Stromal cell of bone marrow (primary cell): ENCODE measurements around the gene NSUN2.

ENCODE experiments used
- DNase-seq: peaks from one replicate; pipeline ENCODE4 v3.0.0-alpha.2; 2012; ENCODE audit warnings: low read depth

The NSUN2 gene

DNA sequence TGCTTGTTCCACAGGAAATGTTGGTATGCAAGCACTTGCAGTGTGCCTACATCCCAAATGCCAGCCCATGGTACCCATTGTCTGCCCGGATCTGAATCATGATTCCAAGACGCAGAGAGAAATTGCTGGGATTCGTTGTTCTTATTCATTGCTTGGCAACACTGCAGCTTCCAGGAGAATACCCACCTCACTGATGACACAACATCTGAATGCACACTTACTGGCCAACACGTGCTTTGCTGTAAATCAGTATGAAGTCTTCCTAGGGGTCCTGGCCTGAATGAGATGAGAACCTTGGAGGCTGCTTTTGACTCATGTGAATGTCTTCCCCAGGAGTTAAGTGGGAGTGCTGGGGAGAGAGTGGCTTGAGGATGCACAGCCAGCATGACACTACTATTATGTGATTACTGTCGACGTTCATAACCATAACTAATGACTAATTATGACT, 12.0 kb upstream of the NSUN2 start:
- DNase-seq: no peak

GRCh38 chr5:6642655-6643054, 9.8 kb upstream of the NSUN2 start:
- no peak for DNase-seq

DNA sequence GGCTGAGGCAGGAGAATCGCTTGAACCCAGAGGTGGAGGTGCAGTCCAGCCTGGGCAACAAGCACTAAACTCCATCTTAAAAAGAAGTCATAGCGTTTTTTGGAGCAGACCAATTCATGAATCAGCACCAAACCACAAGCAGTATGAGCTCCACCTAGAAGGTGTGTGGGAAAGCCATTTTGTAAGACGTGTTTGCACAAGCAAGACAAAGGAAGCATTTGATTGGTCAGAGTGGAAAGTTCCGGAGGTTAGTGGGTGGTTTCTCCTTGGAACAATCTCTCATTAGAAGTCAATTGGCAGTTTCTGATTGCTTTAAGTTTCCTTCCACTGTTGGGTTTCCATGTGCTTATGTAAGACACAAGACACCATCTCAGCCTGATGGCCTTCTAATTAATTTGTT, 5.4 kb upstream of the NSUN2 start:
- no peak for DNase-seq

GRCh38 chr5:6637590-6637989, 4.7 kb upstream of the NSUN2 start:
- DNase-seq: no peak

DNA sequence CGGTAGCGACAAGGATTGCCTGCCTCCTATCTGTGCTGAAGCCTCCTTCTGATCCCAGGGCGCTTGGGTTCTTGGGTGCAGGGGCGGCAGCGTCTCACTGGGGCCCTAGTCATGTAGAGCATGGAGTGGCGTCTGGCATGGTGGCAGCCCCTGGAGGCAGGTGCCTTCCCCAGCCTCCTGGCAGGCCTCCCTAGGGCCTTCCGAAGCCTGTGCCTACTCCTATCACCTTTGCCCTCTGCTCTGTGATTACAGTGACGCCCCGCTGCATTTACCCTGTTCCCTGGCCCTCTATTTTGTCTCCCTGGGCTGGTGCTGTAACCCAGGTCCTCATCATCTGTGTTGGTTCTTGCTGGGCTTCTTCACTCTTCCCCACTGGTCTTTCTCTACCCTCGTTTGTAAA, 4.2 kb upstream of the NSUN2 start:
- DNase-seq: no peak

DNA sequence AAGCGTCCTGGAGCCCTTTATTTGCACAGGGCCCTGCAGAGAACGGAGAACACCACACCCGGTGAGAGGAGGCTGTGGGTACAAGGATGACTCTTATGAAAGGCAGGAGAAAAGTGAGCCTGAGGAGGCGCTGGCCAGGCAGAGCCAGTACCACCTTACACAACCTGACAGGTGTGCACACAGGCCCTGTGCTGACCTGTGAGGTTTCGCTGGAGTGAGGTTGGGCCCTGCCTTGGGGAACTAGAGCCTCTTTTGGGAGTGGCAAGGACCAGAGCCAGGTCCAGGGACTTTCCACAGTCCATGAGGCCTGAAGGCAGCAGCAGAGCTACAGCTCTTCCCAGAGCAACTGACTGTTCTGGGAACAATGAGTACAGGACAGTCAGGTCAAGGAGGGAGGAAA, 3.4 kb upstream of the NSUN2 start:
- no peak for DNase-seq

DNA sequence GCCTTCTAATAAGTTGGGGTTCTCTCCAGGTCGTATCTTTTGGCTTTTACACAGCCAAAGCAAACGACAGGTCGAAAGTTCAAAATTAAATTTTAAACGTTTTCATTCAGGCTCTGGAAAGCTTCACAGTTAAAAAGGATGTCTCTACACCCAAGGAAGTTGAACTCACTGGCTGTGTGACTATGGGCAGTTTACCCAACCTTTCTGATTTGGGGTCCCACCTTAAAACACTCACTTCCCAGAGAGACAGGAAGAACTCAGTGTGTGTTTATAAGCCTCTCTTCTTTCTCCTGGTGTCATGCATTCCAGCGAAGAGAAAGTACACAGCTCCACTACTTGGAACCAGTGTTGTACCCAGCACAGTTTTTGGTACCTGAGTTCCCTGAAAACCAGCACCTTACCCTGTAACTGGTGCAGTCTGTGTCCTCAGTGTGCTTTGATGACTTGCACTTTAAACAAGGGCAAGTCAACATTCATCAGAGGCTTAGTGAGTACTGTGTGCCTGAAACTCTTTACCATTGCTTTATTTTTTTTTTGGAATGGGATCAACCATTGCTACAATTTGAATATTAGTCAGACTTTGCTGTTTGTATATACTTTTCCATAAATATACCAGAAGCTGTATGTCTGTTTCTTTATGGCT, 2.1 kb upstream of the NSUN2 start:
- DNase-seq: no peak

DNA sequence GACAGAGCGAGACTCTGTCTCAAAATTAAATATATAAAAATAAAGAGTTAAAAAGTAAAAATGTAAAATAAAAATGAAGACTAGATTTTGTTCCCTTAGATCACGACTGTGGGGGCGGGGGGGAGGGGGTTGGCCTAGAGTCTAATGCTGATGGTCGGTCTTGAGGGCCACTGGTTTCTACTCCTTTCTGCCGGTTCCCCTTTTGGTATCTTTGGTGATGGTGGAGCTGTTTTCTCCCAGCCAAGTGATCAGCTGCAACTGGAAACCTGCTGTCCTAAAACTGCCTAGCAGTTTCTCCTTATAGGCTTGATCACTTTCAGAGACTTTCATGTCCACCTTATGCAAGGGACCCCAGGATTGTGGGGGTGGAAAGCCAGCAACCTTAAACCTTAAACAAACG, 1.5 kb upstream of the NSUN2 start:
- DNase-seq: no peak

- DNase-seq: no peak
Observed at GRCh38 chr5:6633469-6634245, 813 bp upstream of the NSUN2 start.

GRCh38 chr5:6632324-6632887, 438 bp downstream of the NSUN2 start:
- no peak for DNase-seq

- DNase-seq: no peak
Observed at GRCh38 chr5:6631441-6631840, 1.4 kb downstream of the NSUN2 start.

GRCh38 chr5:6626508-6626907, 6.3 kb downstream of the NSUN2 start:
- DNase-seq: no peak

DNA sequence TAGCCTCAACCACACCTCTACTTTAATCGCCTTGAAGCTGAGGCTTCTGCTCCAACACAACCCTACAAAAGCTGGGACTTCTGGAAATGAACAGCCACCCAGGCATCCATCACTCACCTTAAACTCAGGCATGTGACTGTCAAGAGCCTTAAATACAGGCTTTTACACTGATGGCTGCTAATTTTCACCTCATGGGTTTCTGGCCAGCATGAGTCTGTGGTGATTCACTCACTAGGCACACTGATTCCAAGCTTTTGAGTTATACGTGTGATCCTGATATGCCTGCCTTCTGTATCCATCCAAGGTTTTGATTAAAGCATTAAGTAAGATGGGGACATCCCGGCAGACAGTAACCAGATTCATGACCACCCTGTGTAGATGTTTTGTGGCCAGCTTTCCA, 8.9 kb downstream of the NSUN2 start:
- DNase-seq: no peak

DNA sequence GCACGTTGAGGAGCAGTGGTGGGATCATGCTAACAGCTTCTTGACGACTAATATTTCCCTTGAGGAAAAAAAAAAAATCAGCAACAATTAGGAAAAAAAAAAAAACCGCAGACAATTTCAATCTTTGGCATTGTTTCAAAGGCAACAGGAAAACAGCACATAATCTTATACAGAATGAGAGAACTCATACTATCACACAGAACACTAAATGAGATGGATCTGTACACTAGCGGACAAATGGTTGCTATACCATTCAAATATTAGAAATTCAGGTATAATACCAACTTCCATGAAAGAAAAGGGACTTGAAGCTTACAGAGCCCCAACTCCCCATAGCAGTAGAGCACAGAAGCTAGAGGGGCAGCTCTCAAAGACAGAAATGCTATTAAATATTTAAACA, 9.6 kb downstream of the NSUN2 start:
- no peak for DNase-seq

DNA sequence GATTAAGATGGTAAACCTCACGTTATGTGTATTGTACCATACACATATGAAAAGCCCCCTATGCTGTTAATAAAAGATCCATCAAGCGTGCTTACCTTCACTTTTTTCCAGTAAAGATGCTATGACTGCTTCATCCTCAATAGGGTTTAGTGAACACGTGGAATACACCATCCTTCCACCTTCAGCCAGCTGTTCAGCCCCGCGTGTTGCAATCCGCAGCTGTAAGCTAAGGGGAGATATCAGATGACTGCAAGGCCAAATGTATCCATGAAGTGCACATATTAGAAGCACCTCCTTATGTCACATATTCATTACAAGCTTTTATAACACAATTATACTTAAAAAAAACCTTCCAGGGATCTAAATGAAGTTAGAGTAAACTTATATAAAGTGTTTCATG, 16.2 kb downstream of the NSUN2 start:
- no peak for DNase-seq

DNA sequence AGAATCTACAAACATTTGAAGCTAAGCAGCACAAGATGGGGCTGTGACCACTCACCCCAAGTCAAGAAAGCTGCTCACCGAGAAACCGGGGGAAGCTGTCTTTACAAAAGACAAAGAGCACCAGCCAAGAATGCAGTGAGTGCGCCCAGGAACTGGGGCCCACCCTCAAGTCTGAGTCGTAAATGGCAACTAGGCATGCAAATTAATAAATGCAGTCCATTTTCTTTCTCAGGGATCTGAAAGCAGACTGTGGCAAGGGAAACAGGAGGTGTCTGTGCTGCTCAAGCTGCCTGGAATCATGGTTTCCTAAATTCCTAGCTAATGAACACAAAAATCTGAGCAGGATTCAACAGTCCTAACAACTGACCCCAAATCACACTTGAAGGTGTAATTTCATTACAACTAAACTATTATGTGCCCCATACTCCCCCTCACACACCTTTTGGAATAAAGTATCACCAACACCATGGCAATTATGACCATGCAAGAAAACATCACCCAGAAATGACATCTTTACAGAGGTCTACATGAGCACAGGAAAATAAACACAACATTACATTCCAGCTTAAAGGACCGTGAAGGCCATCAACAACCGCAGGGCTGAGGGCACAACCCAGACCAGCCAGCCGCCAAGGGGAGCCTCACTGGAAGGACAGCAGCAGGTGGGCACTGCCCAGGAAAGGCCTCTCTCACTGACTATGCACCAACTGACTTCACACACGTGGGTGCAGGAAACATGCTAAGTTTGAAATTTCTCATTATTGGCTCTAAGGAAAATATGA, 17.6 kb downstream of the NSUN2 start:
- DNase-seq: no peak

GRCh38 chr5:6611334-6612256, 21.2 kb downstream of the NSUN2 start:
- DNase-seq: no peak

- DNase-seq: no peak
Observed at GRCh38 chr5:6608016-6608415, 24.8 kb downstream of the NSUN2 start.

DNA sequence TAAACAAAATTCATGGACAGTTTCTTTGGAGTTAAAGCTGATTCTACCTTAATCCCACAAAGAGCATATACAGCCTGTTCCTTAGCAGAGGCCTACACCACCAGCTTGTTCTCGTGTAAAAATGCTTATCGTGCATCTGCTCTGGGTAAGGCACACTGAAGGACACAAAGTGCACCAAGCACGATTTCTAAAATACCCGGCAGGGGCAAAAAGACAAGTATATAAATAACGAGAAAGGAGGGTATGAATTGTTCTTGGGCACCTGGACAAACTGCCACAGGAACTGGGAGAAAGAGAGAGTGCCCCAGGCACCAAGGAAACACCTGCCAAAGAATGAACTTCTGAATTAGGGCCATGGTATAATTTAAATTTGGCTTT, 25.3 kb downstream of the NSUN2 start:
- no peak for DNase-seq

- DNase-seq: no peak
Observed at GRCh38 chr5:6606884-6607558, 25.8 kb downstream of the NSUN2 start.

DNA sequence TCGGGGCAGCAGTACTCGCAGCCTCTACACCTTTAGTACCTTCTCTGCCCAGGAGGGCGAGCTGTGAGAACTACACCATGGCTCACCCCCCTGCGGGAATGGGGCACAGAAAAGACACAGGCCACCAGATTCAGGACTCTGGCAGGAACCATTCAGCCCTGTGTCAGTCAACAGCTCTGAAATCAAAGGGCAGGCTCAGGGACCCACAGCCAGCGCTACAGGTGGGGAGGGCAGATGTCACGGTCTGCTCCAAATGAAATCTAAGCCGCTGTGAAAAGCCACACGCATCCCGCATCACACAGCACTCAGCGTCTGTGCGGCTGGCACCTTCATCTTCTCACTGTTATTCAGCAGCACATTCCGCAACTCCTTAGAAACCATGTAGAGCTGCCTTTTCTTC, 27.9 kb downstream of the NSUN2 start:
- DNase-seq: no peak
